Naive B cell (primary cell): ENCODE data around the gene CDK9. TPM values are rescaled to one million over a fixed set of nuclear protein-coding genes. Genes with fewer than 3 reads are reported as not detected.
A peak's percentile ranks its signal among the peaks of the same experiment; 100 is the strongest.
"Not testable (repeated sequence)": the region's sequence is repeated elsewhere in the genome, so short reads cannot be mapped to it uniquely, and the experiment has no call there.

ENCODE experiments used
- ATAC-seq, 2 donors: fragments of 150-1000 bp; cut with Tn5 transposase; 2 replicates each; pipeline ENCODE4 v1.10.0; 2021; ENCODE audit warnings: low read depth in 2 of 2, mild to moderate bottlenecking in 2 of 2, moderate library complexity in 2 of 2
- DNase-seq: peaks from one replicate; pipeline ENCODE4 v3.0.0; 2022
- H3K27ac Mint-ChIP-seq, 6 donors: one replicate each; pipeline ENCODE4 v1.8.0; 2020 to 2022; ENCODE audit warnings: mild to moderate bottlenecking in 6 of 6, mixed read lengths in 6 of 6, moderate library complexity in 5 of 6, inconsistent platforms in 2 of 6
- H3K27me3 Mint-ChIP-seq, 3 donors: one replicate each; pipeline ENCODE4 v1.8.0; 2021 to 2022; ENCODE audit warnings: mixed read lengths in 3 of 3, mild to moderate bottlenecking in 1 of 3
- H3K36me3 Mint-ChIP-seq, 2 donors: one replicate each; pipeline ENCODE4 v1.8.0; 2020 to 2022; ENCODE audit warnings: mixed read lengths in 2 of 2, inconsistent platforms in 1 of 2, mild to moderate bottlenecking in 1 of 2
- H3K4me1 Mint-ChIP-seq, 3 donors: one replicate each; pipeline ENCODE4 v1.8.0; 2020 to 2022; ENCODE audit warnings: mixed read lengths in 3 of 3, inconsistent platforms in 1 of 3, mild to moderate bottlenecking in 1 of 3, moderate library complexity in 1 of 3
- H3K4me3 Mint-ChIP-seq, 8 donors: one replicate each; pipeline ENCODE4 v1.8.0; 2020 to 2022; ENCODE audit warnings: mild to moderate bottlenecking in 8 of 8, mixed read lengths in 8 of 8, moderate library complexity in 8 of 8, inconsistent platforms in 2 of 8
- H3K9me3 Mint-ChIP-seq, 7 donors: one replicate each; pipeline ENCODE4 v1.8.0; 2020 to 2022; ENCODE audit warnings: mixed read lengths in 7 of 7, mild to moderate bottlenecking in 5 of 7, inconsistent platforms in 2 of 7, moderate library complexity in 1 of 7
- polyA plus RNA-seq, 6 donors: library from polyadenylated mRNA; unstranded; fragments of 300-500 nt; fragmentation: Illumina TruSeq; gene quantifications; one replicate each; pipeline ENCODE4 v1.2.3, GENCODE V29; 2021; ENCODE audit warnings: low read depth in 6 of 6

Gene CDK9
- polyA plus RNA-seq, 6 donors from 2014 or later, result 37.3 to 88.8 (median 43.2) TPM

GRCh38 chr9:127778280-127779135 is 7.3 kb upstream of the CDK9 start, which contains the start of gene SH2D3C:
Gene SH2D3C (minus strand): TSS chr9:127778666. CDS start chr9:127778627, 39 bp downstream.
- Mint-ChIP-seq H3K27me3 (no peaks in the 10 kb centered on the region), H3K4me1 (peaks cover 42 to 71% (median 70%) of the 10 kb centered on the region in 3 donors), H3K27ac (peak within 1 kb of the TSS; percentile 97 to 98 (median 98)), H3K4me3 (peak within 1 kb of the TSS; percentile 95 to 100 (median 100)), H3K9me3 (peaks cover 0 to 3% (median 0%) of the 10 kb centered on the region in 7 donors), H3K36me3 (peaks cover 0 to 7% of the 10 kb centered on the region in 2 donors)
- ATAC-seq, result peak; percentile 63
- peak; percentile 76 for DNase-seq

- peak overlapping the region; percentile 86 to 98 (median 93) for H3K27ac Mint-ChIP-seq
- DNase-seq, result peak; percentile 76
- H3K4me1 Mint-ChIP-seq, result peaks cover 42 to 72% (median 70%) of the 10 kb centered on the region in 3 donors
- peak; percentile 32 to 52 for ATAC-seq
- peak overlapping the region; percentile 95 to 100 (median 100) for H3K4me3 Mint-ChIP-seq
- H3K36me3 Mint-ChIP-seq, result peaks cover 0 to 7% of the 10 kb centered on the region in 2 donors
- H3K27me3 Mint-ChIP-seq, result no peaks in the 10 kb centered on the region
- peaks cover 0 to 3% (median 0%) of the 10 kb centered on the region in 7 donors for H3K9me3 Mint-ChIP-seq
Observed at GRCh38 chr9:127779136-127779981, 6.5 kb upstream of the CDK9 start.

DNA sequence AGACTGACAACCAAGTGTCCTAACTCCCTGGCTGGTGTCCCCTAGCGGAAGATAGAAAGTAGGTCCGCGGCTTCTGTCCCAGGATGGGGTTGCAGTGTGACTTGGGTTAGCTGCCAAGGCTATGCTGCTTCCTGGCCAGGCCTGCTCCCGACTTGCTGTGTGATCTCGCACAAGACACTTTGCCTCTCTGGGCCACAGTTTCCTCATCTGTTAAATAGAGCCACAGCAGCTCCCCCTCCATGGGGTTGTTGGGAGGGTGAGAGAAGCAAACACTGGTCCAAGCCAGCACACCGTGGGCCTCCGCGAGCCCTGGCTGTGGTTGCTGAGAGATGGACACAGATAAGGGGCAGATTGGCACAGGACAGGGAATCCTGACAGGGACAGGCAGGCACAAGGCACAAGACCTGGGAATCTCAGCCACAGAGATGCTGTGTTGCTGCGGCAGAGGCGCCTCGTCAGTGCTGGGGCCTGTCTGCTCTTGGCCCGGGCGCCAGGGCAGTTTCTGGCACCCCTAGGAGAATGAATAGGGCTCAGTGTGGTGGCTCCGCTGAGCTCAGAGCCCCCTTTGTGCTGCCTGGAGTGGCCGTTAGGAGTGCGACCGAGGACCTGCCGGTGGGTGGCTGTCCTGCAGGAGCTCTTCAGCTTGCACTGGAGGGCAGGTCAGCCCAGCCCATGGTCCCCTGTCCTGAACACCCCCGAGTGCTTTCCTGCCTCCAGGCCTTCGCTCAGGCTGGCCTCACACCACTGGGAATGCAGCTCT is 5.5 kb upstream of the CDK9 start:
- Mint-ChIP-seq H3K9me3 (peaks cover 0 to 3% (median 0%) of the 10 kb centered on the region in 7 donors), H3K27me3 (no peaks in the 10 kb centered on the region), H3K27ac (peak overlapping the region in 5 of 6 donors; percentile 86 to 98 (median 97)), H3K4me1 (peaks cover 48 to 73% (median 71%) of the 10 kb centered on the region in 3 donors), H3K4me3 (peak overlapping the region in 5 of 8 donors; percentile 36 to 100 (median 99)), H3K36me3 (peaks cover 0 to 7% of the 10 kb centered on the region in 2 donors)
- DNase-seq, result no peak
- ATAC-seq, result no peak

GRCh38 chr9:127780909-127781308 is 4.9 kb upstream of the CDK9 start:
- H3K4me3 Mint-ChIP-seq, result peak overlapping the region in 4 of 8 donors; percentile 8 to 99 (median 42)
- H3K9me3 Mint-ChIP-seq, H3K27me3 Mint-ChIP-seq, DNase-seq, ATAC-seq, H3K36me3 Mint-ChIP-seq: not testable (repeated sequence)
- H3K27ac Mint-ChIP-seq, result peak overlapping the region in 3 of 6 donors; percentile 89 to 98 (median 97)
- peaks cover 48 to 71% (median 71%) of the 10 kb centered on the region in 3 donors for H3K4me1 Mint-ChIP-seq

DNA sequence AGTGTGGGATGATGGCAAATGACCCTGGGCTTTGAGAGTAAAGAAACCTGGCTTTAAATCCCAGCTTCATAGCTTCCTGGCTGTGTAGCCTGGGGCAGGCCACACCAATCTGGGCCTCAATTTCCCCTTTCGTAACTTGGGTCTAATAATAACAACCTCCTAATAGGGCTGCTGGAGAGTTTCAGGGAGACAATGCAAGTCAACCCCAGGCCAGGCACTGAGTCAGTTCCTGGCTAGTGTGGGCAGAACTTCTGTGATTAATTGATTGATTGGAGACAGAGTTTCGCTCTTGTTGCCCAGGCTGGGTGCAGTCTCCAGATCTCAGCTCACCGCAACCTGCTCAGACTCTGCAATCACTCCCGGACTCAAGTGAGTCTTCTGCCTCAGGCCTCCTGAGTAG is 4.0 kb upstream of the CDK9 start:
- peak overlapping the region; percentile 36 to 98 (median 93) for H3K27ac Mint-ChIP-seq
- peak overlapping the region in 6 of 8 donors; percentile 24 to 77 (median 44) for H3K4me3 Mint-ChIP-seq
- peaks cover 45 to 69% (median 67%) of the 10 kb centered on the region in 3 donors for H3K4me1 Mint-ChIP-seq
- peaks cover 0 to 7% of the 10 kb centered on the region in 2 donors for H3K36me3 Mint-ChIP-seq
- DNase-seq (no peak), ATAC-seq (no peak)
- peaks cover 0 to 3% (median 0%) of the 10 kb centered on the region in 7 donors for H3K9me3 Mint-ChIP-seq
- H3K27me3 Mint-ChIP-seq, result no peaks in the 10 kb centered on the region

GRCh38 chr9:127783111-127784008 is 2.5 kb upstream of the CDK9 start:
- peaks cover 52 to 72% (median 68%) of the 10 kb centered on the region in 3 donors for H3K4me1 Mint-ChIP-seq
- H3K4me3 Mint-ChIP-seq, result peak overlapping the region; percentile 73 to 91 (median 84)
- peaks cover 0 to under 1% (median 0%) of the 10 kb centered on the region in 7 donors for H3K9me3 Mint-ChIP-seq
- DNase-seq, result peak; percentile 71
- no peaks in the 10 kb centered on the region for H3K27me3 Mint-ChIP-seq
- peak overlapping the region; percentile 95 to 98 (median 97) for H3K27ac Mint-ChIP-seq
- peak; percentile 10 to 11 for ATAC-seq
- peaks cover 0 to 2% of the 10 kb centered on the region in 2 donors for H3K36me3 Mint-ChIP-seq

DNA sequence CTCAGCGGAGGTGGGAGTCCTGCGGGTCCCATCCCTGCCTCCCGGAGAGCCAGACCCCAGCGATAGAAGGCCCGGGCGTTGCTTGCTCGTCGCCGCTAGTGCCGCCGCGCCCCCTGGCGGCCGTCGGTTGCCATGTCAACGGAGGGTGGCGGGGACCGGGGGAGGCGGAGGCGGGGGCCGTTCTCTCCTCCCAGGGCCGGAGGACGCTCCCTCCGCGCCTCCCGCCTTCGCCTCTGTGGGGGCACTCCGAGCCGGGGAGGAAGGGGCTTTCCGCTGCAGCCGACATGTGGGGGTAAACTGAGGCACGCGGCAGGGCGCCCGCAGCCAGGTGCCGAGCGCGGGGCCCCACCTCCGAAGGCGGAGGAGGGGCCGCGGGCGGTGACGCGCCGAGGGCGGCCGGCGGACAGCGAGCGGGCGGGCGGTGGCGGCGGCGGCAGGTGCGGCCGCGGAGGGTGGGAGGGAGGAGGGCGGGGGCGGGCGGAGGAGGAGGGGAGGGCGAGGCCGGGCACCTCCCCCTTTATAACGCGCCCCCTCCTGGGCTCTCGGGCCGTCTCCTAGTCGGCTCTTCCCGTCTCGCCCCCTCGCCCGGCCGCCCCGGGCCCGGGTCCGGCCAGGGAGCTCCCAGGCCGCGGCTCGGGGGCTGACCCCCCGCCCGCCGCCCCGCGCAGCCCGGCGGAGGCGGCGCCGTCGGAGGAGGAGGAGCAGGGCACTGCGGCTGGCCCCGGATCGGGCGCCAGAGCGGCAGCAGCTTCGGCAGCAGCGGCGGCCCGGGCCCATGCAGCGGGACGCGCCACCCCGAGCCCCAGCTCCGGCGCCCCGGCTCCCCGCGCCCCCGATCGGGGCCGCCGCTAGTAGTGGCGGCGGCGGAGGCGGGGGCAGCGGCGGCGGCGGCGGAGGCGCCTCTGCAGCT is 556 bp upstream of the CDK9 start:
- peaks cover 3 to 11% of the 10 kb centered on the region in 2 donors for H3K36me3 Mint-ChIP-seq
- H3K9me3 Mint-ChIP-seq, result no peaks in the 10 kb centered on the region
- H3K4me1 Mint-ChIP-seq, result peaks cover 50 to 66% (median 57%) of the 10 kb centered on the region in 3 donors
- peak overlapping the region; percentile 85 to 94 (median 90) for H3K4me3 Mint-ChIP-seq
- ATAC-seq, result peak; percentile 59 to 60
- DNase-seq, result peak; percentile 90
- no peaks in the 10 kb centered on the region for H3K27me3 Mint-ChIP-seq
- peak overlapping the region; percentile 94 to 98 (median 98) for H3K27ac Mint-ChIP-seq

DNA sequence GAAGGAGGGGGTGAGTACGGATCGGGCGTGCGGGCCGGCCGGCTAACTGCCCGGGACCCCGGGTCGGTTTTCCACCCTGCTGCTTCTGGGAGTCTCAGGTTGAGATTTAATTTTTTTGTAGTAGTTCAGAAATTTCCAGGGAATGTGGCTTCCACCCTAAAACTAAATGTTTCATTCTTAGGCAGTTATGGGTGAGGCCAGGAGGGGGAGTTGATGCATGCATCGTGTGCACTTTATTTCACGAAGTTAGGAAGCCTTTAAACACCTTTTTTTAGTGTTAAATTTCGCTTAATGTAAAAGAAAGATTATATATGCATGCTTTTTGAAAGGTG is 905 bp downstream of the CDK9 start:
- H3K4me3 Mint-ChIP-seq, result peak overlapping the region; percentile 85 to 95 (median 90)
- peaks cover 5 to 14% of the 10 kb centered on the region in 2 donors for H3K36me3 Mint-ChIP-seq
- peaks cover 47 to 57% (median 55%) of the 10 kb centered on the region in 3 donors for H3K4me1 Mint-ChIP-seq
- peak overlapping the region in 5 of 6 donors; percentile 79 to 92 (median 91) for H3K27ac Mint-ChIP-seq
- no peaks in the 10 kb centered on the region for H3K27me3 Mint-ChIP-seq
- ATAC-seq, result no peak
- no peak for DNase-seq
- H3K9me3 Mint-ChIP-seq, result no peaks in the 10 kb centered on the region

DNA sequence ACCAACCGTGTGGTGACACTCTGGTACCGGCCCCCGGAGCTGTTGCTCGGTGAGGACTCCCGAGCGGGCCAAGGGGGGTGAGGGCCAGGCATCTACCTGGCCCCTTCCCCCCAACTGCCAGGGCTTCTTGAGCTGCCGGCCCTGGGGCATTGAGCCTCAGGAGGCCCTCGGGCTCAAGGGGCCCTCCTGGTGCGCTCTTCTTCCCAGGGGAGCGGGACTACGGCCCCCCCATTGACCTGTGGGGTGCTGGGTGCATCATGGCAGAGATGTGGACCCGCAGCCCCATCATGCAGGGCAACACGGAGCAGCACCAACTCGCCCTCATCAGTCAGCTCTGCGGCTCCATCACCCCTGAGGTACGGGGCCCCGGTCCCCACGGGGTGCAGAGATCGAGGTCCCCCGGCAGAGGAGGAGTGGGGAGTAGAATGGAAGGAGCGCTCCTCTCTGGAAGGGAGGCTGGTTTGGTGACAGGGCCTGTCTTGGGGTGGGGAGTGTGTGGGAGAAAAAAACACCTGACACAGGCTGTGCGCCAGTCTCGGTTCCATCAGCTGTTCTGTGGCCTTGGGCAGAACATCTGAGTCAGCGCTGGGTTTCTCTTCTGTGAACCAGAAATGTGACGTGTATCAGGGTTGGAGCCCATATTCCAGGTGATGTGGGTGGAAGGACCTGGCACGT is 2.6 kb downstream of the CDK9 start:
- Mint-ChIP-seq H3K4me3 (peak overlapping the region in 2 of 8 donors; percentile 66 to 93), H3K9me3 (no peaks in the 10 kb centered on the region), H3K27me3 (no peaks in the 10 kb centered on the region), H3K4me1 (peaks cover 38 to 49% (median 45%) of the 10 kb centered on the region in 3 donors), H3K27ac (peak overlapping the region in 1 of 6 donors; percentile 65), H3K36me3 (peaks cover 5 to 14% of the 10 kb centered on the region in 2 donors)
- DNase-seq, result no peak
- ATAC-seq, result no peak

GRCh38 chr9:127789179-127789578 is 3.3 kb downstream of the CDK9 start:
- Mint-ChIP-seq H3K4me3 (peak overlapping the region in 2 of 8 donors; percentile 12 to 50), H3K27me3 (no peaks in the 10 kb centered on the region), H3K4me1 (peaks cover 32 to 42% (median 38%) of the 10 kb centered on the region in 3 donors), H3K36me3 (peaks cover 5 to 14% of the 10 kb centered on the region in 2 donors), H3K9me3 (no peaks in the 10 kb centered on the region), H3K27ac (peak overlapping the region in 1 of 6 donors; percentile 81)
- no peak for ATAC-seq
- no peak for DNase-seq
